Ascending aorta (tissue), 2 donors: ENCODE results near the gene CORIN. TPM values are rescaled to one million over a fixed set of nuclear protein-coding genes. Genes with fewer than 3 reads are reported as not detected.

Source experiments
- DNase-seq, 2 donors: peaks; one replicate each; pipeline ENCODE4 v3.0.0-alpha.2; 2019; ENCODE audit warnings: low spot score in 2 of 2
- H3K27ac ChIP-seq, 2 donors: fragments of 200-600 bp; sonication (generic); one replicate each; pipeline ENCODE4 v1.5.1; 2016 to 2017; ENCODE audit warnings: mild to moderate bottlenecking in 1 of 2
- H3K27me3 ChIP-seq: fragments of 200-600 bp; sonication (generic); one replicate; pipeline ENCODE4 v1.5.1; 2017
- H3K36me3 ChIP-seq, 2 donors: fragments of 200-600 bp; sonication (generic); one replicate each; pipeline ENCODE4 v1.5.1; 2016
- H3K4me1 ChIP-seq, 2 donors: fragments of 200-600 bp; sonication (generic); one replicate each; pipeline ENCODE4 v1.5.1; 2016 to 2017; ENCODE audit warnings: mild to moderate bottlenecking in 1 of 2
- H3K4me3 ChIP-seq, 2 donors: fragments of 200-600 bp; sonication (generic); one replicate each; pipeline ENCODE4 v1.5.1; 2016 to 2017; ENCODE audit warnings: mild to moderate bottlenecking in 1 of 2
- H3K9me3 ChIP-seq, 2 donors: fragments of 200-600 bp; sonication (generic); one replicate each; pipeline ENCODE4 v1.5.1; 2016
- intact Hi-C: fragments of 100-400 bp; cut with DNase I; formaldehyde crosslinking; loops from one replicate; pipeline ENCODE4 v1.15.1; 2023
- total RNA-seq: library from RNA; depleted of rRNA; stranded (reverse); fragments of >200 nt; gene quantifications from one replicate; pipeline ENCODE4 v1.1.0, GENCODE V29; 2016
- TF ChIP-seq, protein P1 (sequence below), 3 experiments: fragments of 200-600 bp in 2 of 3; fragments of 450-650 bp in 1 of 3; sonication (generic) in 2 of 3; IDR thresholded peaks; one replicate each; pipeline ENCODE4 v1.5.1; 2016 to 2019; ENCODE audit warnings: antibody characterized with exemption in 3 of 3, mild to moderate bottlenecking in 1 of 3, moderate library complexity in 1 of 3

The CORIN gene
- total RNA-seq, 1 donor from 2014 or later: not detected

DNA sequence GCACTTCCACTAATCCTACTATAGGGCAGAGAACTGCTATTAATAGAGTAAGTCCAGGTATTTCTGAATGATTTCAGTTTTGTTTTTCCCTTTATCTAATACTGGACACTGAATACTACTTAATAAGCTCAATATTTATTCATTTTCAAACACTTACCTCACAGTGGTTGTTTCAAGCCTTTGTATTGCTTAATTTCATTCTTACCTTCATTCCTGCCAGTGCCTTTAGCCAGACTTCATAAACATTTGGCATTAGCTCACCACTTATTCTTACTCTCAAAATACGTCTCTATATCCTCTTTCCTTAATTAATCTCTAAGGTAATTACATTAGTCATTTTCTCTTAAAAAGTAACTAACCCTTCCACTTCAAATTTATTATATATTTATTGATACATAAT is 18.8 kb upstream of the CORIN start:
- no peak for DNase-seq
- no peak overlapping the region for H3K4me3 ChIP-seq
- TF ChIP-seq, protein P1, sequence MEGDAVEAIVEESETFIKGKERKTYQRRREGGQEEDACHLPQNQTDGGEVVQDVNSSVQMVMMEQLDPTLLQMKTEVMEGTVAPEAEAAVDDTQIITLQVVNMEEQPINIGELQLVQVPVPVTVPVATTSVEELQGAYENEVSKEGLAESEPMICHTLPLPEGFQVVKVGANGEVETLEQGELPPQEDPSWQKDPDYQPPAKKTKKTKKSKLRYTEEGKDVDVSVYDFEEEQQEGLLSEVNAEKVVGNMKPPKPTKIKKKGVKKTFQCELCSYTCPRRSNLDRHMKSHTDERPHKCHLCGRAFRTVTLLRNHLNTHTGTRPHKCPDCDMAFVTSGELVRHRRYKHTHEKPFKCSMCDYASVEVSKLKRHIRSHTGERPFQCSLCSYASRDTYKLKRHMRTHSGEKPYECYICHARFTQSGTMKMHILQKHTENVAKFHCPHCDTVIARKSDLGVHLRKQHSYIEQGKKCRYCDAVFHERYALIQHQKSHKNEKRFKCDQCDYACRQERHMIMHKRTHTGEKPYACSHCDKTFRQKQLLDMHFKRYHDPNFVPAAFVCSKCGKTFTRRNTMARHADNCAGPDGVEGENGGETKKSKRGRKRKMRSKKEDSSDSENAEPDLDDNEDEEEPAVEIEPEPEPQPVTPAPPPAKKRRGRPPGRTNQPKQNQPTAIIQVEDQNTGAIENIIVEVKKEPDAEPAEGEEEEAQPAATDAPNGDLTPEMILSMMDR (IDR thresholded peaks at IDR 0.05): no peak
- H3K27ac ChIP-seq: no peak overlapping the region
- no peaks in the 10 kb centered on the region for H3K9me3 ChIP-seq
- intact Hi-C loops: no loop called here
- H3K27me3 ChIP-seq: no peaks in the 10 kb centered on the region
- H3K4me1 ChIP-seq: no peaks in the 10 kb centered on the region
- H3K36me3 ChIP-seq: peaks cover 0 to 4% of the 10 kb centered on the region in 2 donors

DNA sequence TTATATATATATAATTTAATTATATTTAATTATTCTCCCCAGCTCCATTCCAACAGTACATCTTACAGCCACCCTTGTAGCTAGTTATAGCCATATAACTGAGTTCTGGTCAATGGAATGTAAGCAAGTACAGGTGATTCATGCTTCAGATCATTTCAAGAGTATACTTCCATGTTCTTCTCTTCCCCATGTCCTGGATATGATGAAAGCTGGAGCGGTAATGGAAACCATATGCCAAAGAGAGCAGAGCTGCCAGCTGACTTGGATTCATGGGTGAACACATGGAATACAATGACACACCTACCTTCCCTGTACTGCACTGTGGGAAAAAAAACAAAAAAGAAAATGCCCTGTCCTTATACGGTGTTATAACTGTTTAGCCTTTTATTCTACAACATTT is 17.5 kb upstream of the CORIN start:
- Histone ChIP-seq H3K27ac (no peak overlapping the region), H3K36me3 (peaks cover 0 to 4% of the 10 kb centered on the region in 2 donors), H3K9me3 (no peaks in the 10 kb centered on the region), H3K27me3 (no peaks in the 10 kb centered on the region), H3K4me3 (no peak overlapping the region), H3K4me1 (no peaks in the 10 kb centered on the region)
- DNase-seq: no peak
- TF ChIP-seq, protein P1 (IDR thresholded peaks at IDR 0.05): no peak
- intact Hi-C loops: no loop called here

DNA sequence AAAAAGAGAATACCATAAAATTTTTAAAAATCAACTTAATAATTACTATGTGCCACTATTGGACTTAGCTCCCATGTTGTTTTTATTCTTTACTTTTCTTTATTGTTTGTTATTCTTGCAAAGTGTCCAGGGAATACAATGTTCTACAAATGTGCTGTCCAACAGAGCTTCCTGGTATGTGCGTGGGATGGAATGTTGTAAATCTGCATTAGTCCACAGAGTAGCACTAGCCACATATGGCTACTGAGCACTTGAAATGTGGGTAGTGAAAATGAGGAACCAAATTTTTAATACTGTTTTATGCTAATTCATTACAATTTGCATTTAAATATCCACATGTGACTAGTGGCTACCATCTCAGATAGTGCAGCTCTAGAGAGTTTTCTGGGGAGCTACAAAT is 14.3 kb upstream of the CORIN start:
- Histone ChIP-seq H3K9me3 (no peaks in the 10 kb centered on the region), H3K27me3 (no peaks in the 10 kb centered on the region), H3K4me3 (no peak overlapping the region), H3K4me1 (no peaks in the 10 kb centered on the region), H3K36me3 (peaks cover 0 to 14% of the 10 kb centered on the region in 2 donors), H3K27ac (no peak overlapping the region)
- DNase-seq: no peak
- intact Hi-C loops: no loop called here
- TF ChIP-seq, protein P1 (IDR thresholded peaks at IDR 0.05): no peak

DNA sequence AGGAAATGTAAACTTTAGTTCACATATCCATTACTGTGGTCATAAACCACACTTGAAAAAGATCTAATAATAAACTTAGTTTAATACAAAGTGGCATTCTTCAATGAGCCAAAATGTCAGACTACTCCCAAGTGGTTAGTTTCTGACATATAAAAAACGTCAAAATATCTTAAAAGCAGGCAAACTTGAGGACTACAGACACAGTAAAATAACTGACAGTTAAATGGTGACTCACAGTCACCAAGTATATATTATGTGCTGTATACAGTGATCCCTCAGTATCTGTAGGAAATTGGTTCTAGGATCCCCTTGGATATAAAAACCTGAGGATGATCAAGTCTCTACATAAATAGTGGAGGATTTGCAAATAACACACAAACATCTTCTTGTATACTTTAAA is 11.6 kb upstream of the CORIN start:
- Histone ChIP-seq H3K36me3 (peaks cover 0 to 14% of the 10 kb centered on the region in 2 donors), H3K27me3 (no peaks in the 10 kb centered on the region), H3K4me1 (no peaks in the 10 kb centered on the region), H3K9me3 (no peaks in the 10 kb centered on the region), H3K4me3 (no peak overlapping the region), H3K27ac (no peak overlapping the region)
- no peak for DNase-seq
- TF ChIP-seq, protein P1 (IDR thresholded peaks at IDR 0.05): no peak
- intact Hi-C loops: no loop called here

DNA sequence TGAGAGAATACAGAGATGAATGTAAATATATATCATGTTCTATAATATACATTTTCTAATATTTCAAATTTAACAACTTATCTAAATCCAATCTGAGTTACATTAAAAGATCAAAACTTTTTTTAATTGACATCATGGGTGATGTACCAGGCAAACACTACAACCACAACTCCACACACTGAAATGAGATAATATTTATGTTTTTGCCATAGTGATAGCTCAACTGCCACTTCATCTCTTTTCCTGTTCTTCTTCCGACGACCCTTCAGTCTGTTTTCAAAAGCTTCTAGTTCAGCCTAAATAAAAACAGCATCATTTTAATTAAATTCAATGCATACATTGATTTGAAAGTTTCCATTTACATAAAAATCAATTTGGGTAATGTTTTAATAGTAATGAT is 10.2 kb upstream of the CORIN start:
- H3K27ac ChIP-seq: no peak overlapping the region
- H3K36me3 ChIP-seq: peaks cover 0 to 10% of the 10 kb centered on the region in 2 donors
- no peaks in the 10 kb centered on the region for H3K9me3 ChIP-seq
- no peaks in the 10 kb centered on the region for H3K4me1 ChIP-seq
- no peak for DNase-seq
- TF ChIP-seq, protein P1 (IDR thresholded peaks at IDR 0.05): no peak
- H3K4me3 ChIP-seq: no peak overlapping the region
- intact Hi-C loops: no loop called here
- no peaks in the 10 kb centered on the region for H3K27me3 ChIP-seq

DNA sequence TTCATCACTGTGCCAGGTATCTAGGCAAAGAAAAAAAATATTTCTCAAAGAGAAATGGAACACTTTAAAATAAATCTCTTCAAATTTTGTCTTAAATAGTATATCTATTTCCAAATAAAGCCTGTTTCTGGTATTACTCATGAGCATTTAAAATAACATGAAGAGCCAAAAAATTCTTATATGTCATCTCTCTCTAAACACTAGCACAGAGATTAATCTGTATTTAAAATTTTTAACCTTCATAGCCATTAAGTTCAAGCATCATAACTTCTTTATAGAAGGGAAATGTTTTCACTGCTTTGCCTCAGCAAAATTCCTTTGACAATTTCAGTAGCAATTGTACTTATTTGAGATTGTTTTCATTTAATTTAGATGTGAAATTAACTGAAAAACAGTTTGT is 5.1 kb upstream of the CORIN start:
- peaks cover 0 to 6% of the 10 kb centered on the region in 2 donors for H3K36me3 ChIP-seq
- intact Hi-C loops: no loop called here
- no peaks in the 10 kb centered on the region for H3K27me3 ChIP-seq
- H3K4me3 ChIP-seq: no peak overlapping the region
- H3K4me1 ChIP-seq: no peaks in the 10 kb centered on the region
- H3K27ac ChIP-seq: no peak overlapping the region
- DNase-seq: no peak
- H3K9me3 ChIP-seq: no peaks in the 10 kb centered on the region
- TF ChIP-seq, protein P1 (IDR thresholded peaks at IDR 0.05): no peak
